Subcutaneous adipose tissue (tissue), 4 donors: ENCODE results near the gene ZNF277. TPM values are rescaled to one million over a fixed set of nuclear protein-coding genes. Genes with fewer than 3 reads are reported as not detected.

Experiments
- CTCF ChIP-seq: fragments of 450-650 bp; IDR thresholded peaks from one replicate; pipeline ENCODE4 v1.5.1; 2016; ENCODE audit warnings: low read depth, mild to moderate bottlenecking, control low read depth, antibody characterized with exemption, moderate library complexity
- total RNA-seq, 4 donors: library from RNA; depleted of rRNA; stranded (reverse); fragments of >200 nt; gene quantifications; one replicate each; pipeline ENCODE4 v1.1.0, GENCODE V29; 2016

Gene ZNF277
- 10 to 100 TPM; 36.9 to 46.1 (median 38.4) TPM for total RNA-seq

- no peak for TF ChIP-seq CTCF
Measured at GRCh38 chr7:112206238-112206990, at the start of gene ZNF277, which contains the start of gene DOCK4. Gene ZNF277, plus strand, starts transcription at chr7:112206695. Its CDS starts 22 bp downstream, at chr7:112206717. Gene DOCK4, minus strand, starts transcription at chr7:112206399. Its CDS starts 261 bp downstream, at chr7:112206138.

- no peak for TF ChIP-seq CTCF
Measured at GRCh38 chr7:112157072-112157471, 49.4 kb upstream of the ZNF277 start.

- no peak for TF ChIP-seq CTCF
Measured at GRCh38 chr7:112159351-112159750, 47.1 kb upstream of the ZNF277 start.

- TF ChIP-seq CTCF: no peak
Measured at GRCh38 chr7:112160130-112160770, 46.2 kb upstream of the ZNF277 start.

- no peak for TF ChIP-seq CTCF
Measured at GRCh38 chr7:112160771-112161150, 45.7 kb upstream of the ZNF277 start.

- TF ChIP-seq CTCF: no peak
Measured at GRCh38 chr7:112161253-112162141, 45.0 kb upstream of the ZNF277 start.
